ENCODE data around the gene PAX5.

Gene PAX5

GRCh38 chr9:36902080-36902716 lies 131.9 kb downstream of the PAX5 start:
- DNase-seq (ENCODE audit: low spot score) = no peak

- DNase-seq (ENCODE audit: low spot score) = no peak
These were observed 132.5 kb downstream of the PAX5 start for GRCh38 chr9:36901528-36901927.

- DNase-seq (ENCODE audit: low spot score) = no peak
These were observed 133.2 kb downstream of the PAX5 start for GRCh38 chr9:36900856-36901220.

GRCh38 chr9:36900136-36900855 lies 133.8 kb downstream of the PAX5 start:
- no peak for DNase-seq (ENCODE audit: low spot score)

GRCh38 chr9:36899406-36899805 lies 134.7 kb downstream of the PAX5 start:
- no peak for DNase-seq (ENCODE audit: low spot score)

- no peak for DNase-seq (ENCODE audit: low spot score)
These were observed 135.5 kb downstream of the PAX5 start for GRCh38 chr9:36898431-36899020.

GRCh38 chr9:36897478-36897877 lies 136.6 kb downstream of the PAX5 start:
- DNase-seq (ENCODE audit: low spot score) = no peak

- DNase-seq (ENCODE audit: low spot score) = no peak
These were observed 137.0 kb downstream of the PAX5 start for GRCh38 chr9:36897019-36897418.

GRCh38 chr9:36896296-36896695 lies 137.8 kb downstream of the PAX5 start:
- DNase-seq (ENCODE audit: low spot score) = no peak

- no peak for DNase-seq (ENCODE audit: low spot score)
These were observed 138.3 kb downstream of the PAX5 start for GRCh38 chr9:36895744-36896260.

- DNase-seq (ENCODE audit: low spot score) = no peak
These were observed 139.3 kb downstream of the PAX5 start for GRCh38 chr9:36894695-36895310.

GRCh38 chr9:36893911-36894310 lies 140.2 kb downstream of the PAX5 start:
- DNase-seq (ENCODE audit: low spot score) = no peak

- peak; percentile 18 for DNase-seq (ENCODE audit: low spot score)
These were observed 140.9 kb downstream of the PAX5 start for GRCh38 chr9:36893184-36893583.

GRCh38 chr9:36892279-36892678 lies 141.8 kb downstream of the PAX5 start:
- DNase-seq (ENCODE audit: low spot score) = no peak

GRCh38 chr9:36891341-36891811 lies 142.7 kb downstream of the PAX5 start:
- no peak for DNase-seq (ENCODE audit: low spot score)

GRCh38 chr9:36889844-36890243 lies 144.2 kb downstream of the PAX5 start:
- DNase-seq (ENCODE audit: low spot score) = no peak

GRCh38 chr9:36888551-36888950 lies 145.5 kb downstream of the PAX5 start:
- no peak for DNase-seq (ENCODE audit: low spot score)

- no peak for DNase-seq (ENCODE audit: low spot score)
These were observed 149.3 kb downstream of the PAX5 start for GRCh38 chr9:36884721-36885120.

GRCh38 chr9:36882594-36882993 lies 151.5 kb downstream of the PAX5 start:
- no peak for DNase-seq (ENCODE audit: low spot score)

GRCh38 chr9:36881743-36882441 lies 152.2 kb downstream of the PAX5 start:
- DNase-seq (ENCODE audit: low spot score) = no peak

- no peak for DNase-seq (ENCODE audit: low spot score)
These were observed 152.8 kb downstream of the PAX5 start for GRCh38 chr9:36881316-36881715.

GRCh38 chr9:36880075-36880474 lies 154.0 kb downstream of the PAX5 start:
- no peak for DNase-seq (ENCODE audit: low spot score)

All from putamen (tissue), 1 donor.